Measurements from ENCODE around the gene LCN10.

DNA sequence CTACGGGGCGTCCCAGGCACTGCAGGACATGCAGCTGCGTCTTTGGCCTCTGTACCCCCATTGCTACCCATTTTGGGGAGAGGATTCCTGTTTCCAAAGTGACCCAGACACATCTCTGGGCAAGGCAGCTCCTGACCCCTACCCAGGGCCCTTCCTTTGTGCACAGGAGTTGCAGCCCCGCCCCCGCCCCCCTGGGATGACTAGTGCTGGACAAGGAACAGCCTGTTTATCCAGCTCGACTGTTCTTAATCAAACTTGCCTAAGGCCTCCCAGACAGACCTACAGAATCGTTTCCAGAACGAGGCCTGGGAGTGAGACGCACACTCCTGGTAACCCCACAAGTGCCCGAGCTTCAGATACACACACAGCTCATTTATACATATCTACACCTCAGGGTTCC is 17.1 kb downstream of the LCN10 start:
- TF ChIP-seq, protein P1, sequence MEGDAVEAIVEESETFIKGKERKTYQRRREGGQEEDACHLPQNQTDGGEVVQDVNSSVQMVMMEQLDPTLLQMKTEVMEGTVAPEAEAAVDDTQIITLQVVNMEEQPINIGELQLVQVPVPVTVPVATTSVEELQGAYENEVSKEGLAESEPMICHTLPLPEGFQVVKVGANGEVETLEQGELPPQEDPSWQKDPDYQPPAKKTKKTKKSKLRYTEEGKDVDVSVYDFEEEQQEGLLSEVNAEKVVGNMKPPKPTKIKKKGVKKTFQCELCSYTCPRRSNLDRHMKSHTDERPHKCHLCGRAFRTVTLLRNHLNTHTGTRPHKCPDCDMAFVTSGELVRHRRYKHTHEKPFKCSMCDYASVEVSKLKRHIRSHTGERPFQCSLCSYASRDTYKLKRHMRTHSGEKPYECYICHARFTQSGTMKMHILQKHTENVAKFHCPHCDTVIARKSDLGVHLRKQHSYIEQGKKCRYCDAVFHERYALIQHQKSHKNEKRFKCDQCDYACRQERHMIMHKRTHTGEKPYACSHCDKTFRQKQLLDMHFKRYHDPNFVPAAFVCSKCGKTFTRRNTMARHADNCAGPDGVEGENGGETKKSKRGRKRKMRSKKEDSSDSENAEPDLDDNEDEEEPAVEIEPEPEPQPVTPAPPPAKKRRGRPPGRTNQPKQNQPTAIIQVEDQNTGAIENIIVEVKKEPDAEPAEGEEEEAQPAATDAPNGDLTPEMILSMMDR (IDR thresholded peaks at IDR 0.05; ENCODE audit: low read length) = no peak
- no peak for TF ChIP-seq EZH2 (IDR thresholded peaks at IDR 0.05; ENCODE audit: borderline replicate concordance, low read length)
